GM21717 (cell line): ENCODE data around the gene PAGR1.

Experiments
- ATAC-seq: cut with Tn5 transposase; IDR thresholded peaks from one replicate; pipeline ENCODE4 v1.9.1; 2021; ENCODE audit warnings: mild to moderate bottlenecking, moderate library complexity; ENCODE audit not compliant: unreplicated experiment

Gene PAGR1

DNA sequence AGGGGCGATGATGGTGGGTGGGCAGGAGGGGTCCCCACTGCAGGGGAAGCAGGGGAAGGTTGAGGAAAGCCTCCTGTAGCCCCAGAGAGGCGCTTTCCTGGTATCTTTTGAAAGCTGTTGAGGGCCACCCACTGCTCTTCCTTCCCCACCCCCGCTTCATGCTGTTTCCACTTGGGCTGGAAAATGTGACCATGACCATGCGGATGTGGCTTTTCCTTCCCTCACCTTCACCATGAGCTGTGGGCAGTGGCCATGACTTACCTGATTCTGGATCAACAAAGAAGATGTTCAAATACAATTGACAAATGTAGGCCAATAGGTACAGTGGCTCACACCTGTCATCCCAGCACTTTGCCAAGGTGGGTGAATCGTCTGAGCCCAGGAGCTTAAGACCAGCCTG lies 18.1 kb downstream of the PAGR1 start:
- no peak for ATAC-seq

DNA sequence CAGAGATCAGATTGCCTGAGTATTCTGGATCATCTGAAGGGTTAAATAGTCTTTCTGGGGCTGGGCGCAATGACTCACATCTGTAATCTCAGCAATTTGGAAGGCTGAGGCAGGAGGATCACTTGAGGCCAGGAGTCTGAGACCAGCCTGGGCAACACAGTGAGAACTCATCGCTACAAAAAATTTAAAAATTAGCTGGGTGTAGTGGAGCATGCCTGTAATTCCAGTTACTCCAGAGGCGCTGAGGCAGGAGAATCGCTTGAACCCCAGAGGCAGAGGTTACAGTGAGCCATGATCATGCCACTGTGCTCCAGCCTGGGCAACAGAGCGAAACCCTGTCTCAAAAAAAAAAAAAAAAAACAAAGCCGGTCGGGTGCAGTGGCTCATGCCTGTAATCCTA lies 20.0 kb downstream of the PAGR1 start:
- no peak for ATAC-seq

DNA sequence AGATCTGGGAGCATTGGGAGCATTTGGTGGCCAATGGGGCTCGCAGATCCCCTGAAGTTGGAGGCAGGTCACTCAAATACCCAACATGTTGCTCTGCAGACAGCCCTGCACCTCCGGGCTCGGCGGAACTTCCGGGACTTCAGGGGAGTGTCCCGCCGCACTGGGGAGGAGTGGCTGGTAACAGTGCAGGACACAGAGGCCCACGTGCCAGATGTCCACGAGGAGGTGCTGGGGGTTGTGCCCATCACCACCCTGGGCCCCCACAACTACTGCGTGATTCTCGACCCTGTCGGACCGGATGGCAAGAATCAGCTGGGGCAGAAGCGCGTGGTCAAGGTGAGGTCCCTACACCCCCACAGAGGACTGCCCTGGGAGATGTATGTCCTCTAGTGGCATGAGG lies 20.7 kb downstream of the PAGR1 start:
- ATAC-seq, result no peak

DNA sequence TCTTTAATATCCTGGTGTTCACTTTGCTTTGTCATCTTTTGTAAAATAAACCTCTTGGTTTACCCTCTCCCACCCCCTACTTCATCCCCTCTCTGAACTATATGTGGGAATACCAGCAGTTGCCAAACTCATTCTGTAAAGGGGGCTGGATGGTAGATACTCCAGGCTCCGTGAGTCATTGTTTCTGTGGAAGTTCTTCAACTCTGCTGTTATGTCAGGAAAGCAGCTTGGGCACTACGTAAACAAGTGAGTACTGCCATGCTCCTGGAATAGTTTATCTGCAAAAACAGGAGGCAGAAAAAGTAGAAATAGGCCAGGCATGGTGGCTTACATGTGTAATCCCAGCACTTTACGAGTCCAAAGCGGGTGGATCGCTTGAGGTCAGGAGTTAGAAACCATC lies 21.9 kb downstream of the PAGR1 start:
- no peak for ATAC-seq

DNA sequence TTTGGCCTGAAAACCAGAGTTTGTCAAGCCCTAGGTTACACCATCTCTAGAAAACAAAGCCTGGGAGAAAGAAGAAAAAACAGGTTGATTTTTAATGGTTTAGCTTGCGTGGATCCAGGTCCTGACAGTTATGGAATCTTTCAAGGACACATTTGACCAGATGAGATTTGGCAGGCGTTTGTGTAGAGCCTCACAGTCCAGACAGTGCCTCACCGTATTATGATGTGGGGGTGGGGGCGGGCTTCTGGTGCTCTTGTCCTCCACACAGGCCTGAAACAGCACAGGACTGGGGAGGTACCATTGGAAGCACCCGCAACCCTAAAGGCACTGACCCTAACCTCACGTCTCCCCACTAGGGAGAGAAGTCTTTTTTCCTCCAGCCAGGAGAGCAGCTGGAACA lies 23.9 kb downstream of the PAGR1 start:
- no peak for ATAC-seq

DNA sequence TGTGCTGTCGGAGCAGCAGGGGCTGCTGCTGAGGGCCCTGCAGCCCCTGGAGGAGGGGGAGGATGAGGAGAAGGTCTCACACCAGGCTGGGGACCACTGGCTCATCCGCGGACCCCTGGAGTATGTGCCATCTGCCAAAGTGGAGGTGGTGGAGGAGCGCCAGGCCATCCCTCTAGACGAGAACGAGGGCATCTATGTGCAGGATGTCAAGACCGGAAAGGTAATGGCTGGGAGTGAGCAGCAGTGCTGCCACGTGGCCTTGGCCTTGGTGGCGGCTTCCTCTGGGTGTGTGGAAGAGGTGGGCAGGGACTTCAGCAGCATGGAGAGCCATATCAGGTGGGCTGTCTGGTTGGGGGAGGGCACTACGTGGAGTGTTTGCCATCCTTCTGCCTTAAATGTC lies 24.3 kb downstream of the PAGR1 start:
- no peak for ATAC-seq

DNA sequence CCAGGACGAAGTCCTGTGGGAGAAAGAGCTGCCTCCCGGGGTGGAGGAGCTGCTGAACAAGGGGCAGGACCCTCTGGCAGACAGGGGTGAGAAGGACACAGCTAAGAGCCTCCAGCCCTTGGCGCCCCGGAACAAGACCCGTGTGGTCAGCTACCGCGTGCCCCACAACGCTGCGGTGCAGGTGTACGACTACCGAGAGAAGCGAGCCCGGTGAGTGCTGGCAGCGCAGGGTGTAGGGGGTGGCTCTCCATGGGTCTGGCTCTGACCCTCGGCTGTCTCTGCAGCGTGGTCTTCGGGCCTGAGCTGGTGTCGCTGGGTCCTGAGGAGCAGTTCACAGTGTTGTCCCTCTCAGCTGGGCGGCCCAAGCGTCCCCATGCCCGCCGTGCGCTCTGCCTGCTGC lies 25.7 kb downstream of the PAGR1 start:
- no peak for ATAC-seq

DNA sequence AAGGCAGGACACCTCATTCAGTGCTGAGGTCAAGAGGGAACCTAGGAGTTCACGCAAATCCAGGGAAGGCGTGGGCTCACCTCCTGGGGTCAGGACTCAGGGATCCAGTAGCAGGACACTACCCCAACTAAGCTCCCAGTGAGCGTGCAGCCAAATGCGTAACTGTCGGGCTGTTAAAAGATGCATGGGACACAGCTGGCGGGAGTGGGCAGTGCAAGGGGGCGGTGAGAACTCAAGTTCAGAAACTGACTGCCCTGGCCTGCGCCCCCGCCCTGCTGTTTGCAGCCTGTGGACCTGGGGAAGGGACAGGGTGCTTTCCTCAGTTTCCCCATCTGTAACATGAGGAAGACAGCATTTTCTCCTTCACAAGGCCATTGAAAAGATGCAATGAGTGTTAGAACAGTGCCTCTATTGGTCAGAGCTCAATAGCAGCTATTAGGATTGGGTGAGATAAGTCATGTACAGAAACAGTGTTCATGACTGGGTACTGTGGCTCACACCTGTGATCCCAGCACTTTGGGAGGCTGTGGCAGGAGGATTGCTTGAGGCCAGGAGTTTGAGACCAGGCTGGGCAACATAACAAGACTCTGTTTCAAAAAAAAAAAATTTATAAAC lies 26.9 kb downstream of the PAGR1 start:
- no peak for ATAC-seq

DNA sequence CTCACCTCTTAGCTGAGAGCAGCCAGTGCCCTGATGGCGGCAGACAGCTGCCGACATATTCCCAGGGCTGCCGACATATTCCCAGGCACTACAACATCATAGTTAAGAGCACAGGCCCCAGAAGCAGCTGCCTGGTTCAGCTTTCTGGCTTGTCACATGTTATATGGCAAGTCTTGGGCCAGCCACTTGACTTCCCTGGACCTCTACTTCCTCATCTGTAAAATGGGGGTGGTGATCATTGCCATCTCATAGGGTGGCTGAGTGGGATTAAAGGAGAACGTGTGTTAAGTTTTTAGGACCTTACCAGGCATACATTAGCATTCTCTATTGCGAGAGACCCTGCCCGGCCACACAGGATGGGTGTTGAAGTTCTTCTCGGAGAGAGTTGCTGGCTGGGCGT lies 28.0 kb downstream of the PAGR1 start:
- no peak for ATAC-seq

DNA sequence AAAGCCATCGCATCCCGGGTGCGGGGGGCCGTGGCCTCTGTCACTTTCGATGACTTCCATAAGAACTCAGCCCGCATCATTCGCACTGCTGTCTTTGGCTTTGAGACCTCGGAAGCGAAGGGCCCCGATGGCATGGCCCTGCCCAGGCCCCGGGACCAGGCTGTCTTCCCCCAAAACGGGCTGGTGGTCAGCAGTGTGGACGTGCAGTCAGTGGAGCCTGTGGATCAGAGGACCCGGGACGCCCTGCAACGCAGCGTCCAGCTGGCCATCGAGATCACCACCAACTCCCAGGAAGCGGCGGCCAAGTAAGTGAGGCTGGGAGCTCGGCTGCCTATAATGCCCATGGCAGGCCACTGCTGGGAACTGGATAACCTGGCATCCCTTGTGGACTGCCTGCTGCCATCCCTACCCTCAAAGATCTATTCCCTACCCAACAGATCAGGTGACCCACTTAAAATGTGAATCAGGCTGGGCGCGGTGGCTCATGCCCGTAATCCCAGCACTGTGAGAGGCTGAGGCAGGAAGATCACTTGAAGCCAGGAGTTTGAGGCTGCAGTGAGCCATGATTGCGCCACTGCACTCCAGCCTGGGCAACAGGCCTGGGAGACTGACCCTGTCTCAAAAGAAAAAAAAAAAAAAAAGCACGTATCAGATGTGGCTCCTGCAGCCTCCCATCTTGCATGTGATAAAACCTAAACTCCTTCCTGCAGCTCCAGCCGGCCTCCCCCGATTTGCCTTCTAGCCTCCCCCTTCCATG lies 28.8 kb downstream of the PAGR1 start:
- no peak for ATAC-seq

DNA sequence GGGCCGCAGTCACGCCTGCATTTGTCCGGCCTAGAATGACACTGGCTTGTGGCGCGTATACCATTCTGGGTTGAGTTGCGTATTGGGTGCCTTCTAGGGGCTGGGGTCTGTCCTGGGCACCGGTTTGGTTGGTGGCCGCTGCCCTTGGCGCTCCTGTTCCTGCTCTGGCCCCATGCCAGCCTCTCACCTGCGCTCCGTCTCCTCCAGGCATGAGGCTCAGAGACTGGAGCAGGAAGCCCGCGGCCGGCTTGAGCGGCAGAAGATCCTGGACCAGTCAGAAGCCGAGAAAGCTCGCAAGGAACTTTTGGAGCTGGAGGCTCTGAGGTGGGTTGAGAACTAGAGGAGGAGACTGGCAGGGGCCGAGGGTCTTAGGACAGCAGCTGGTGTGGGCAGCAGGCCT lies 29.7 kb downstream of the PAGR1 start:
- ATAC-seq, result no peak

DNA sequence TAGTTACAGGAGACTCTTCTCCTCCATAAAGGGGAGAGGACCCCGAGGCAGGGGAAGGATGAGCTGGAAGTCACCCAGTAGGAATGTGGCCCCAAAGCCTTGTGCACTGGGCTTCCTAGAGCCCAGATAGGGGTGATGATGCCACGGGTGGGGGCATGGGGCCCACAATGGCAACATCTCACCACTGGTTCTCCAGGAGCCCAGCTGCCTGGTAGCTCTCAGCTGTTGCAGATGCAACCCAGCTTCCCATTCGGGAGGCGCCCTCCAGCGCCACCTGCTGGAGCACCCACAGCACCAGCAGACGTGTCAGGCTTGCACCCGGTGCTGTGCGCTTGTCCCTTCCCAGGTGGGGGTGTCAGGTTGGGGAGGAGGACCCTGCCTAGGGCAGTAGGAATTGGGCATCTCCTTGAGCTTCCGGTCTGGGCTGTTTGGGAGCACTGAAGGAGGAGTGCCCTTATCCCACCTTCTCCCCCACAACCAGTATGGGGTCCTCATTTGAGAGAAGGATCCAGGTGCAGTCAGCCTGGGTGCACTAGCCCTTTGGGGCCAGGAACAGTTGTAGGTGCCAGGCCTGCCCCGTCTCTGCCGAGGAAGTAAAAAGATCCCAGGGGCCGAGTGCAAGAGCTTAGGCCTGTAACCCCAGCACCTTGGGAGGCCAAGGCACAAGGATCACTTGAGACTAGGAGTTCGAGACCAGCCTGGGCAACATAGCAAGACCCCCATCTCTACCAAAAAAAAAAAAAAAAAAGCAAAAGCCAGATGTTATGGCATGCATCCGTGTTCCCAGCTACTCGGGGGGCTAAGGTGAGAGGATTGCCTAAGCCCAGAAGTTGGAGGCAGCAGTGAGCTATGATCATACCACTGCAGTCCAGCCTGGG lies 32.7 kb downstream of the PAGR1 start:
- no peak for ATAC-seq

DNA sequence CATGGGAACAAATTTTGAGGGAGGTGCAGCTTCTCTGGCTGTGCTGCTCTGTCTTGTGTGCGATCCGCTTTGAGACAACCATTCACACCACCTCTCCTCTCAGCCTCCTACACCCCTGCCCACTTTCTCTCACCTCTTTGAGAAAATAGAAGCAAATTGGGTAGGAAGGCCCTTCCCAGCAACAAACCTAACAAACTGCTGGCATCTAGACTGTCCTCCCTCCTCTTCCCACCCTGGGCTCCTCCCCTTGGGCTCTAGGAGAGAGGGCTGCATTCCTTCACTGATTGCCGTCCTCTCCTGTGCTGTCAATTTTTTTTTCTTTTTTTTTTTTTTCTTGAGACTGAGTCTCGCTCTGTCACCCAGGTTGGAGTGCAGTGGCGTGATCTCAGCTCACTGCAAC lies 33.6 kb downstream of the PAGR1 start:
- ATAC-seq, result no peak

DNA sequence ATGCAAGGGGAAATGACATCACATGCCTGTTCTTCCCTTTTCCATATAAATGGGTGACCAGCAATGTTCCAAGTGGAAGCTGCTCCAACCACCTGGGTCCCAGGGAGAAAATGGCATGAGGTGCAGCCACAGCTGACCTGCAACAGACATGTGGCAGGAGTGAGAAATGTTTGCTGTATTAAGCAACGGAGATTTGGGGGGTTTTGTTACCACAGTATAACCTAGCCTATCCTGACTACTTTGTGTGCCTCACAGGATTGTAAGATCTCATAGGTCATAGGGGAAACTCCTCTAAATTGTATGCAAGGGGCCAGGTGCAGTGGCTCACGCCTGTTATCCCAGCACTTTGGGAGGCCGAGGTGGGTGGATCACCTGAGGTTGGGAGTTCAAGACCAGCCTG lies 35.0 kb downstream of the PAGR1 start:
- no peak for ATAC-seq

DNA sequence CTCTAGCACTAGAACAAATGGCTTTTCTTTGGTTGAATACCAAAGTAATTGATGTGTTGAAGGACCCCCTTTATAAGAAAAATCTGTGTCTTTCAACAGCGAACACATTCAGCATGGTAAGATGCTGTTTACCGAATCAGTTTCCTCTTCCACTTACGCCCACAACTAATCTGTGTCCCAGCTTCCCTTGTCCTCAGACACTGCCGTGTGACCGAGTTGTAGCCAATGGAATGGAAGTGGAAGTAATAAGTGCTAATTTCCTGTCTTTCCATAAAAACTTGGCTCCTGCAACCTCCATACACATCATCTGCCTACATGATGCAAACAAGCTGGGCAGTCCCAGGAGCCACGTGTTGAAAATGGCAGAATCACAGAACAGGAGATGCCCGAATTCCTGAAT lies 36.7 kb downstream of the PAGR1 start:
- no peak for ATAC-seq

DNA sequence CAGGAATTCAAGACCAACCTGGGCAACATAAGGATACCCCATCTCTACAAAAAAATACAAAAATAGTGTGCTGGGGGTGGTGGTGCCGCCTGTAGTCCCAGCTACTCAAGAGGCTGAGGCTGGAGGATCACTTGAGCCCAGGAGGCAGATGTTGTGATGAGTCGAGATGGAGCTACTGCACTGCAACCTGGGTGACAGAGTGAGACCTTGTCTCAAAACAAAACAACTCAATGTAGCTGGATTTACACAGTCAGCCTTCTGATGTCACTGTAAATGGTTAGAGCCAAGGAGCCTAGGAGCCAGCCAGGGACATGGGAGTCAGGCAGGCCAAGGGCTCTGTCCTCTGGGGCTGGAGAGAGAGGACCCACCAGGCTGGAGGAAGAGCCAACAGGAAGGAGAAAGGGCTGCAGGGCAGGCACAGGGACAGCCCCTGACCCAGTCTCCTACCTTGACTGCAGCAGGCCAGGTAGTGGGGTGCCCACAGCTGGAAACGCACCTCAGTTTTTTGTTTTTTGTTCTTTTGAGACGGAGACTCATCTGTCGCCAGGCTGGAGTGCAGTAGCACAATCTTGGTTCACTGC lies 38.7 kb downstream of the PAGR1 start:
- ATAC-seq, result no peak

DNA sequence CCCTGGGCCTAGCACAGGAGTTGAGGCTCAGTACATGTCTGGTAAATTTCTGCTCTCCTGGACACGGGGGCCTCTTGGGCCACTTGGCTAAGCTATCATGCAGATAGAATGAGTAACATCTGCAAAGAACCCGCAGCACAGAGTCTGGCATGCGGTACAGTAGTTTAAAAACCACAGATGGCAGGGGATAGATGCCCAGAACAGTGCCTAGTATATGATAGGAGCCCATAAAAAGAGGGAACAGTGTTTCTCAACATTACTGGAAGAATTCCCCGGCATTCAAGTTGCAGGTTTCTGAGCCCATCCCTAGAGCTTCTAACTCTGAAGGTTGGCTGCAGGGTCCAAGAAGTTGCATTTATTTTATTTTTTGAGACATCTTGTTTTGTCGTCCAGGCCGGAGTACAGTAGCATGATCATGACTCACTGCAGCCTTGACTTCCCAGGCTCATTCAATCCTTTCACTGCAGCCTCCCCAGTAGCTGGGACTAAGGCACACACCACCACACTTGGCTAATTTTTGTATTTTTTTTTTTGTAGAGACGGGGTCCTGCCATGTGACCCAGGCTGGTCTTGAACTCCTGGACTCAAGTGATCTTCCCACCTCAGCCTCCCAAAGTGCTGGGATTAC lies 41.3 kb downstream of the PAGR1 start:
- no peak for ATAC-seq

DNA sequence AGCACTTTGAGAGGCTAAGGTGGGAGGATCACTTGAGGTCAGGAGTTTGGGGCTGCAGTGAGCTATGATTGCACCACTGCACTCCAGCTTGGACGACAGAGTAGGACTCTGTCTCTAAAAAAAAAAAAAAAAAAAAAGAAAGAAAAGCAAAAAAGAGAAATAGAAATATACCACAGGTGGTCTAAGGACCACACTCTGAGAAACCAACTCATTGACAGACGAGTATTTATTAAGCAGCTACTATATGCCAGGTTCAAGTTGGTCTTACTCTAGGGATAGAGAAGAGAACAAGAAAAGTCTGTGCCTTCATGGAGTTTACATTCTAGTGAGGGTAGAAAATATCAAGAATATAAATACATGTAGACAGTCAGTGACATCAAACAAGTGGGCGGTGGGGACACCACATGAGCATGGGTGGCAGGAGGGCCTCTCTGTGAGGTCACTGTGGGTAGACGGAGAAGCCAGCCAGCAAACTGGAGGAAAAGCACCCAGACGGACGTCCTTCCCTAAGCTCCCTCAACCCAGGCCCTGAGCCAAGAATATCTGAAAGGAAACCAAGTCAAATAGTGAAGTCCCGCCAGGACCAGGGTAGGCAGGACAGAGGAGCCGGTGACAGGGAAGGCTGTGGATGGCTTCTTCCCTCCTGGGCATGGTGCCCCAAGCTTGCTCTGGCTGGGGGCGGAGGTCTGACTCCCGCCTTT lies 42.3 kb downstream of the PAGR1 start:
- ATAC-seq, result no peak

DNA sequence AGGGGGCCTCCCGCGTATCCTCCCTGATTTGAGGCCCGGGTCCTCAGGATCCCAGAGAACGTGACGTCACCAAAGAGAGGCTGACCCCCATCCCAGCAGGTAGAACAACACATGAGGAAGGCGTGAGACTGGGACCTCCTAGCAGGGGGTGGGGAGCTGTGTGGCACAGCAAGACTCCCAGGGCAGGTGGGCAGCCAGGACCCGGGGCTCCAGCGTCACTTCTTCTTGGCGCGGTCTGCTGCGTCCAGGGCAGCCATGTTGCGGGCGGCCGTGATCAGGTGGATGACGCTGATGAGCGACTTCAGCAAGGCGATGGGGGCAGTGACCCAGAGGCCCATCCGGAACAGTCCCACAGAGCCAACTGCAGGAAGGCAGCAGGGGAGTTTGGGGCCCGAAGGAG lies 43.0 kb downstream of the PAGR1 start:
- no peak for ATAC-seq

DNA sequence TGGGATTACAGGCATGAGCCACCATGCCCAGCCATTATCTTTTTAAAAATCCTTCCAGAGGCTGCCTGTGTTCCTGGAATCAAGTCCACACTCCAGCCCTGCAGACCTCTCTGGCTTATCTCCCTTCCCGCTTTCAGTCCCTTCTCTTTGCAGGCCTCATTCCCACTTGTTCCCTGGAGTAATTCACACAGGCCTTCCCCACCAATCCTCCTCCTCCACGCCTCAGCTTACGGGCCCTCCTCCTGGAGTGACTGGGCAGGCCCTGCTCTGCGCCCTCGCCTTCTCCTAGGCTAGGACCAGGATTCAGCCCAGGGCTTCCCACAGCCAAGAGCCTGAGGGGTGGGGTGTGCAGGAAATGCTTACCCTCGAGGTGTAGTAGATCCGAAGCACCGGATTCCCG lies 44.3 kb downstream of the PAGR1 start:
- ATAC-seq, result no peak
